DOHH2 (cell line): ENCODE measurements around the gene ITPK1.

ENCODE experiments used
- CTCF ChIP-seq: fragments of 200-600 bp; sonication (generic); IDR thresholded peaks from one replicate; pipeline ENCODE4 v1.5.1; 2014; ENCODE audit warnings: antibody characterized with exemption, mild to moderate bottlenecking, low read depth, low read length; ENCODE audit not compliant: poor library complexity, severe bottlenecking
- EZH2phosphoT487 ChIP-seq: fragments of 200-600 bp; sonication (generic); IDR thresholded peaks from 2 replicates; pipeline ENCODE4 v1.6.1; 2017; ENCODE audit warnings: borderline replicate concordance, mild to moderate bottlenecking, antibody characterized with exemption, low read length, moderate library complexity, mixed read lengths

GRCh38 chr14:93063393-93063792 lies 52.3 kb downstream of the ITPK1 start:
- TF ChIP-seq CTCF: no peak
- no peak for TF ChIP-seq EZH2phosphoT487
